Measurements from ENCODE around the gene GRK3.

GRK3 gene

GRCh38 chr22:25759825-25760231 lies 195.4 kb downstream of the GRK3 start:
- DNase-seq (ENCODE audit: low read depth) = no peak

- no peak for DNase-seq (ENCODE audit: low read depth)
These were observed 195.8 kb downstream of the GRK3 start for GRCh38 chr22:25760294-25760693.

DNA sequence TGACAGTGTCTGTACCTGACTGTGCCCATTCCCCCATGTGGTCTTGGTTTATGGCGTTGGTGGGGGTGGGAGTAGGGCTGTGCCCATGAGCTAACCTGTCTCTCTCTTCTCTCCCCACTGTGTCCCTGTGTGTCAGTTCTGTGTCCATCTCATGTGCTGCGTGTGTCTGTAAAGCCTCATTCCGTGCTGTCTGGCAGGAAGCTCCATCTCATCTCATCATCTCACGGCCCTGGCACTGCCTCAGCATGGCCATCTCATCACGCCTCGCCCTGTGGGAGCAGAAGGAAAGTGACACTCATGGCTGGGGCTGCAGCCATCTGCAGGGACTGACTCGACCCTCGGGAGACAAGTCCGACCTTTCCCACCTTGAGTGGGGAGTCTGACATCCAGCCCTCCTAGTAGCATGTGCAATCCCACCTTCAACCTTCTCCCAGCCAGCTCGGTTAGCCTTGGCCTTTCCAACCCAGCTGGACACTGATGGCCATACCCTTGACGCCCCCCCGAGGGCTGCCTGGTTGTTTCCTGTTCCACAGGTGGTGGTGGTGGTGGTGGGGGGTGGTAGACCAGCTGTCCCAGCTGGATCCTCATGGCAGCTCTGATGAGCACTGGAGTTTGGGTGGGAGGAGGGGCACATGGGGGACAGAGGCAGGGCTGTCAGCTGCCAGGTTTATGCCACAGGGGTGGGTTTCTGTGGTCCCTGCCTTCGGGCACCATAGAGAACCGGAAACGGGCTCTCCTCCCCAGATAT lies 196.5 kb downstream of the GRK3 start:
- DNase-seq (ENCODE audit: low read depth) = no peak

DNA sequence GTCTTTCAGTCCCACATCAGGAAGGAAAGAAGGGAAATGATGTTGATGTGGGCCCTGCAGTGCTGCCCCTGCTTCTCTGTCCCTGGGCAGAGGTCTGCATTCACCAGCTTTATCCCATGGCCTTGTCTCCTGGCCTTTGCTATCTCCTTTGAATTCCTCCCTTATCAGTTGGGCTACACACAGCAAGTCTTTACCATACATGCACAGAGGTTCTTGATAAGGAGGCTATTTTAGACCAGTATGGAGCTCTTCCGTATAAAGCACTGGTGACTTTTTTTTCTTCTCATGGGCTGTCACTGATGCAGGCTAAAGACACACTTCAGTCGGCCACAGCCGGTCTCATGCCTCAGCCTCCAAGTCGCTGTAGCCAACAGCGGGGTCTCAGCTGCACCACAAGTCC lies 197.7 kb downstream of the GRK3 start:
- DNase-seq (ENCODE audit: low read depth) = no peak

GRCh38 chr22:25763239-25763777 lies 198.8 kb downstream of the GRK3 start:
- DNase-seq (ENCODE audit: low read depth) = no peak

DNA sequence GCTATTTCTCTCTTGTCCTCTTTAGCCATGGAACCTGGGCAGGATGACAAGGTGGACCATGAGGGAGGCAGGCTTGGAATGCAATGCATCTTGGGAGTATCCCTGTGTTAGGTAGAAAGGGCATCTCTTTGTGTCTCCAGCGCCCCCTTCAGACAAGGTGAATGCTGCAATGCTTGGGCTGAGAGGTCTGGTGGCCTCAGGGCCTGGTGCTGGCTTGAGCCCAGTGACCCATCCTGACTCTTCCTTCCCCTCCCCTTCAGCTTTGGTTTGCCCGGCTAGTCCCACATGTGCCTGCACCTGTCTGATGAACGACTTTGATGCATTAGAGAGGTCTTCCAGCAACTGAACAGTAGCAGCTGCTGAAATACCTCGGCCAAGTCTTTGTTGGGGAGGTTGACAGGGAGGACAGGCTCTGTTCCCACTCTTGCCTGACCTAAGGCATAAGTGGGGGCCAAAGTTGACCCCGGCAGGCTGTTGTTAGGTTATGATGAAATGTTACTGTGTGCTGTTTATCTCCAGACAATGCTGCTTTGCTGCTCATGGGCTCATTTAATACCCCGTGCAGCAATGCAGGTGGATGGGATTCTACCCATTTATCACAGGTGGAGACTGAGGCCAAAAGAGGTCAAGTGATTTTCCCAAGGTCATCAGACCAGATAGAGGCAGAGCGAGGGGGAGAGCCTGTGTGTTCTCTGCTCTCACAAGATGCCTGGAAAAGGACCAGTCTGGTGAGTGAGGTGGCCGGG lies 200.0 kb downstream of the GRK3 start:
- DNase-seq (ENCODE audit: low read depth) = no peak

- no peak for DNase-seq (ENCODE audit: low read depth)
These were observed 200.5 kb downstream of the GRK3 start for GRCh38 chr22:25765016-25765367.

DNA sequence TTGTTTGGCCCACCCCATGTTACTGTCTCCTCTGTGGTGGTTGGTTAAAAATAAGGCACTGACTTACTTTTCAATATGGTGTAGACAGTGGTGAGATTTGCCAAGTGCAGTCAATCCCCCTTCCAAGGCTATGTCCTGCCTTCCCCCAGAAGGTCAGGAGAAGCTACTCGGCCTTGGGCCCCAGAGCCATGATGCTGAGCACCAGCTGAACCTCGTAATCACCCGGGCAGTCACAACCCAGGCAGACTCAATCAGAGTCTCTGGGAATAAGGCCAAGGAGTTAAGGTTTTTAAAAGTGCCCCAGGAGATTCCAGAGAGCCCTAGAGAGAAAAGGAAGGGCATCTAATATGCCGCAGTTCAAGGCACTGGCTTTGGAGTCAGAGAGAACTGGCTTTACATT lies 201.3 kb downstream of the GRK3 start:
- DNase-seq (ENCODE audit: low read depth) = no peak

DNA sequence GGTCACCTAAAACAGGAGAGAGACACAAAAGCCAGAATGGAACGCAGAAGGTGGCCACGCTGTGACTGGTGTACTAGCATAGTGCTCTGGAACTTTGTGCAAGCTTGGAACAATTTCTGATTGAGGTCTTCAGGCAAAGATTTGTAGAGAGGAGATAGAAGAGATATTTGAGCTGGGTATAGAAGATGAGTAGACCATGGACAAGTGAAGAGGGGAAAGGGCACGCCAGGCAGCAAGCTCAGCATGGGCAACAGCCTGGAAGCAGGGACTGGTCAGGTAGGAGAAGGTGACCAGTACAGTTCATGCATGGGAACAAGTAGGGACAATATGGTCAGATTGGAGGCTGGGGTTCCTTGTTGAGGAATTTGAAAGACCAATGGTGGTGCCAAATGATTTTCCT lies 201.9 kb downstream of the GRK3 start:
- DNase-seq (ENCODE audit: low read depth) = no peak

DNA sequence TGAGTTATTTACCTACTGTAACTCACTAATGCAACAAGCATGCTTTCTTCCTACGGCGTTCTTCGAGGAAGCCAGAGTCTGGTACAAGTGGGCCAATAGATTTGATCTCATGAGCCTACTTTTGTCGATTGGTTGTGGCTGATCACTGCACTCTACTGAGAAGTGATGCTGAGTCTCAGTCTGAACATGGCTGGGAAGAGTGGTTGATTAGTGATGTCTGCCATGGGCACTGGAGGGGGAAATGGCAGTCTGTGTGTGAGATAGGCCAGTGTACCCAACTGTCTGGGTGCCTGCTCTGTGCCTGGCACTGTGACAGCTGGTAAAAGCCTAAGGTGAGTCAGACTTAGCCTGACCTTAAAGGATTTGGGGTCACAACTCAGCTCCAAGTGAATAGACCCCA lies 205.9 kb downstream of the GRK3 start:
- DNase-seq (ENCODE audit: low read depth) = no peak

- DNase-seq (ENCODE audit: low read depth) = no peak
These were observed 207.8 kb downstream of the GRK3 start for GRCh38 chr22:25772288-25772687.

DNA sequence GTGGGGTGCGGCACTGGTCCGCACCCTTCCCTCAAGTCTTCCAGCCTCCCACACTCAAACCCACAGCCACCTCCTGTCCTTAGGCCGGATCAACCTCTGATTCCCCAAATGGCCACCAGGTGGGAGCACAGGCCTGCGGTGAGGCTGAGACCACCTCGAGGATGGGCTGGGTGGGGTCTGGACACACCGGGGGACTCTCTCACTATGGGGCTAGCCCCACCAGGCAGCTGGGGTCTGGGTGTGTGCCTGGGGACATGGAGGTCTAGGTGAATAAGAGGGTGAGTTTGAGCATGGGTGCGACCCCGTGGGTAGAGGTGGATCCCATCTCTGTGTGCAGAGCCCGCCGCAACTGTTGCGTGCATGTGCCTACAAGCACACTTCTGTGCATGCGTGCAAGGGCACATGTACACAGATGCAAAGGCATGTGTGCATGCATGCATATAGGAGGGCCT lies 210.1 kb downstream of the GRK3 start:
- no peak for DNase-seq (ENCODE audit: low read depth)

- DNase-seq (ENCODE audit: low read depth) = no peak
These were observed 211.1 kb downstream of the GRK3 start for GRCh38 chr22:25775531-25775930.

DNA sequence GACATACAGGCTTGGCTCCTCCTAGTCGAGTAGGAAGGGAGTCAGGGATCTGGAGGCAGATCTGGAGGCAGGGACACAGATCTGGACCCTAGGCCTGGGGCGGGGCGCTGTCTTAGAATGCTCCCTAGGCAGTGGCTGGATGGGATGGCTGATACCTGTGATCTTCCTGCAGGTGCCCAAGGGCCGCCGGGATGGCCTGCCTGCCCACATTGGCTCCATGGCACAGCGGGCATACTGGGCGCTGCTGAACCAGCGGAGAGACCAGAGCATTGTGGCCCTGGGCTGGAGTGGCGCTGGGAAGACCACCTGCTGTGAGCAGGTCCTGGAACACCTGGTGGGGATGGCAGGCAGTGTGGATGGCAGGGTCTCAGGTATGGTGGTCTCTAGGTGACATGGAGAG lies 212.9 kb downstream of the GRK3 start:
- no peak for DNase-seq (ENCODE audit: low read depth)

GRCh38 chr22:25777870-25778269 lies 213.4 kb downstream of the GRK3 start:
- DNase-seq (ENCODE audit: low read depth) = no peak

All from activated gamma-delta T cell treated with anti-CD3 and anti-CD28 coated beads, Interleukin-2, amount 50 U/mL, for 16 hours (primary cell).